ENCODE data around the gene SRSF8.
"Not testable (repeated sequence)": the region's sequence is repeated elsewhere in the genome, so short reads cannot be mapped to it uniquely, and the experiment has no call there.

Gene SRSF8

GRCh38 chr11:95042239-95042638 lies 24.5 kb upstream of the SRSF8 start:
- H3K36me3 ChIP-seq (ENCODE audit: control insufficient read depth, insufficient read depth, low read length): no peaks in the 10 kb centered on the region
- no peak for DNase-seq (ENCODE audit: extremely low read depth, insufficient read length)
- H3K4me3 ChIP-seq (replicated peaks; ENCODE audit: low read depth, low read length): no peak overlapping the region
- no peak for TF ChIP-seq CTCF (IDR thresholded peaks at IDR 0.05; ENCODE audit: insufficient read depth, low read length, poor library complexity, severe bottlenecking)
- no peaks in the 10 kb centered on the region; the same call in none of the 2 replicates for H3K27me3 ChIP-seq (replicated peaks; ENCODE audit: control insufficient read depth, insufficient read depth, low read length)

- TF ChIP-seq CTCF (IDR thresholded peaks at IDR 0.05; ENCODE audit: insufficient read depth, low read length, poor library complexity, severe bottlenecking): no peak
- no peak overlapping the region for H3K4me3 ChIP-seq (replicated peaks; ENCODE audit: low read depth, low read length)
- DNase-seq (ENCODE audit: extremely low read depth, insufficient read length): no peak
- no peaks in the 10 kb centered on the region; the same call in none of the 2 replicates for H3K27me3 ChIP-seq (replicated peaks; ENCODE audit: control insufficient read depth, insufficient read depth, low read length)
- H3K36me3 ChIP-seq (ENCODE audit: control insufficient read depth, insufficient read depth, low read length): no peaks in the 10 kb centered on the region
Observed at GRCh38 chr11:95042906-95043305, 23.8 kb upstream of the SRSF8 start.

GRCh38 chr11:95044010-95044409 lies 22.7 kb upstream of the SRSF8 start:
- no peak for TF ChIP-seq CTCF (IDR thresholded peaks at IDR 0.05; ENCODE audit: insufficient read depth, low read length, poor library complexity, severe bottlenecking)
- H3K36me3 ChIP-seq (ENCODE audit: control insufficient read depth, insufficient read depth, low read length): no peaks in the 10 kb centered on the region
- DNase-seq (ENCODE audit: extremely low read depth, insufficient read length): no peak
- H3K4me3 ChIP-seq (replicated peaks; ENCODE audit: low read depth, low read length): no peak overlapping the region
- no peaks in the 10 kb centered on the region; the same call in none of the 2 replicates for H3K27me3 ChIP-seq (replicated peaks; ENCODE audit: control insufficient read depth, insufficient read depth, low read length)

GRCh38 chr11:95045812-95046211 lies 20.9 kb upstream of the SRSF8 start:
- Histone ChIP-seq H3K27me3 (replicated peaks; ENCODE audit: control insufficient read depth, insufficient read depth, low read length) (no peaks in the 10 kb centered on the region; the same call in 1 of the 2 replicates), H3K36me3 (ENCODE audit: control insufficient read depth, insufficient read depth, low read length) (no peaks in the 10 kb centered on the region), H3K4me3 (replicated peaks; ENCODE audit: low read depth, low read length) (no peak overlapping the region)
- no peak for DNase-seq (ENCODE audit: extremely low read depth, insufficient read length)
- TF ChIP-seq CTCF (IDR thresholded peaks at IDR 0.05; ENCODE audit: insufficient read depth, low read length, poor library complexity, severe bottlenecking): no peak

GRCh38 chr11:95049122-95049521 lies 17.6 kb upstream of the SRSF8 start, which contains the start of gene KDM4F:
TSS of gene KDM4F (plus strand) at chr11:95049422.
- not testable (repeated sequence) for H3K27me3 ChIP-seq (replicated peaks; ENCODE audit: control insufficient read depth, insufficient read depth, low read length); H3K36me3 ChIP-seq (ENCODE audit: control insufficient read depth, insufficient read depth, low read length); H3K4me3 ChIP-seq (replicated peaks; ENCODE audit: low read depth, low read length); DNase-seq (ENCODE audit: extremely low read depth, insufficient read length)

GRCh38 chr11:95050595-95051202 lies 16.0 kb upstream of the SRSF8 start:
- no peak overlapping the region for H3K4me3 ChIP-seq (replicated peaks; ENCODE audit: low read depth, low read length)
- no peak for DNase-seq (ENCODE audit: extremely low read depth, insufficient read length)
- no peak for TF ChIP-seq CTCF (IDR thresholded peaks at IDR 0.05; ENCODE audit: insufficient read depth, low read length, poor library complexity, severe bottlenecking)
- no peaks in the 10 kb centered on the region for H3K36me3 ChIP-seq (ENCODE audit: control insufficient read depth, insufficient read depth, low read length)
- no peaks in the 10 kb centered on the region for H3K27me3 ChIP-seq (replicated peaks; ENCODE audit: control insufficient read depth, insufficient read depth, low read length)

All from GM06990 (cell line).